ENCODE measurements around the gene DMXL1.

The DMXL1 gene

DNA sequence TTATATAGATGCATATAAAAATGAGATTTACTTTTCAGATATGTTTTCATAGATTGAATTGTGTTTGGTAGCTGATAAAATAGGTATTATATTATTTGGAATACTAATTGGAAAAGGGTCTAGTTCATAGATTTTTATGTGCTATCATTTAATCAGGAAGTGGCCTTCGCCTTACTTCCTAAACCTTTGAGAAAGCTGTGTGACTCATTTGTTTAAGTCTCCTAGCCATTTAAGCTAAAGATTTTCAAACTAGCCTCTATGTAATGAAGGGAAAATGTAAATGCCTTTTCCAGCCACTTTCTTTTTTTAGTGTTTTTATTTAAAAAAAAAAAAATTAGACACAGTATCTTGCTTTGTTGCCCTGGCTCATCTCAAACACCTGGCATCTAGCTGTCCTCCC lies 97.5 kb downstream of the DMXL1 start:
- CTCF ChIA-PET, result interaction anchor here (1.1 kb wide), 1 partner anchor 11 kb away, joined by 3 read pairs; no protein-coding TSS in a partner anchor
- no peaks in the 10 kb centered on the region for H3K27me3 ChIP-seq (replicated peaks in 2 of 5; ENCODE audit: control insufficient read depth in 4 of 5, insufficient read depth in 5 of 5, low read length in 4 of 5)

DNA sequence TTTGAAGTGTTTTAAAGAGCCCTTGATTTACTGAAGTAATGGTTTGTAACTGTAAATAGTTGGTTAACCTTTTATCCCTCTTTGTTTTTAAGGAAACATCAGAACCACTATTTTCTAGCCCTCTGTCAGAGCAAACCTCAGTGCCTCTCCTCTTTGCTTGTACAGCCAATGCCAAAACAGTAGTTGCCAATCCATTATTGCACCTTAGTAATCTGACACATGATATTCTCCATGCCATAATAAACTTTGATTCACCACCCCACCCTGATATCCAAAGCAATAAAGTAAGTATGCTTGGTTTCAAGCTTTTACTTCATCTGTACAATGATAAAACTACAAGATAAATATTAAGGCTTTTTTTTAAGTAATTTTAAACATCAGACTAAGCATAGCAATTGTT lies 100.8 kb downstream of the DMXL1 start:
- no peak for DNase-seq
- ChIA-PET CTCF (no interaction called here), POLR2A (interaction anchor here (0.7 kb wide), 1 partner anchor 577 kb away, joined by 3 read pairs; no protein-coding TSS in a partner anchor)
- peaks cover 0 to 3% (median 1%) of the 10 kb centered on the region in 4 experiments for H3K4me1 ChIP-seq (ENCODE audit: control extremely low read depth in 1 of 4, control insufficient read depth in 4 of 4, insufficient read depth in 4 of 4, low read length in 3 of 4)
- H3K4me3 ChIP-seq (ENCODE audit: control insufficient read depth in 1 of 7, extremely low read depth in 1 of 7, insufficient read depth in 4 of 7, low read depth in 2 of 7, low read length in 6 of 7), result no peak overlapping the region
- no peaks in the 10 kb centered on the region for H3K27me3 ChIP-seq (replicated peaks in 2 of 5; ENCODE audit: control insufficient read depth in 4 of 5, insufficient read depth in 5 of 5, low read length in 4 of 5)
- H3K27ac ChIP-seq (ENCODE audit: insufficient read depth in 1 of 2, low read depth in 1 of 2, low read length in 2 of 2, poor library complexity in 1 of 2, severe bottlenecking in 2 of 2), result no peak overlapping the region
- peaks cover 8 to 24% (median 13%) of the 10 kb centered on the region in 4 experiments for H3K36me3 ChIP-seq (ENCODE audit: control insufficient read depth in 4 of 4, insufficient read depth in 4 of 4, low read length in 3 of 4)
- no peaks in the 10 kb centered on the region for H3K9me3 ChIP-seq (ENCODE audit: control extremely low read depth in 1 of 5, control insufficient read depth in 4 of 5, insufficient read depth in 2 of 5, low read depth in 1 of 5, low read length in 4 of 5)

More for the DNA sequence above, 97.5 kb downstream of the DMXL1 start:
- Histone ChIP-seq H3K4me1 (ENCODE audit: control extremely low read depth in 1 of 4, control insufficient read depth in 4 of 4, insufficient read depth in 4 of 4, low read length in 3 of 4) (peaks cover 0 to 3% (median 1%) of the 10 kb centered on the region in 4 experiments), H3K4me3 (ENCODE audit: control insufficient read depth in 1 of 7, extremely low read depth in 1 of 7, insufficient read depth in 4 of 7, low read depth in 2 of 7, low read length in 6 of 7) (no peak overlapping the region), H3K9me3 (ENCODE audit: control extremely low read depth in 1 of 5, control insufficient read depth in 4 of 5, insufficient read depth in 2 of 5, low read depth in 1 of 5, low read length in 4 of 5) (no peaks in the 10 kb centered on the region), H3K36me3 (ENCODE audit: control insufficient read depth in 4 of 4, insufficient read depth in 4 of 4, low read length in 3 of 4) (peaks cover 11 to 26% (median 16%) of the 10 kb centered on the region in 4 experiments), H3K27ac (ENCODE audit: insufficient read depth in 1 of 2, low read depth in 1 of 2, low read length in 2 of 2, poor library complexity in 1 of 2, severe bottlenecking in 2 of 2) (peak overlapping the region in 1 of 2 experiments; percentile 12)
- WGBS (ENCODE audit: insufficient coverage), result no CpG with 5 or more reads among the region's 1 CpG
- peak; percentile 6 to 42 (median 20) for DNase-seq
- POLR2A ChIA-PET, result no interaction called here

DNA sequence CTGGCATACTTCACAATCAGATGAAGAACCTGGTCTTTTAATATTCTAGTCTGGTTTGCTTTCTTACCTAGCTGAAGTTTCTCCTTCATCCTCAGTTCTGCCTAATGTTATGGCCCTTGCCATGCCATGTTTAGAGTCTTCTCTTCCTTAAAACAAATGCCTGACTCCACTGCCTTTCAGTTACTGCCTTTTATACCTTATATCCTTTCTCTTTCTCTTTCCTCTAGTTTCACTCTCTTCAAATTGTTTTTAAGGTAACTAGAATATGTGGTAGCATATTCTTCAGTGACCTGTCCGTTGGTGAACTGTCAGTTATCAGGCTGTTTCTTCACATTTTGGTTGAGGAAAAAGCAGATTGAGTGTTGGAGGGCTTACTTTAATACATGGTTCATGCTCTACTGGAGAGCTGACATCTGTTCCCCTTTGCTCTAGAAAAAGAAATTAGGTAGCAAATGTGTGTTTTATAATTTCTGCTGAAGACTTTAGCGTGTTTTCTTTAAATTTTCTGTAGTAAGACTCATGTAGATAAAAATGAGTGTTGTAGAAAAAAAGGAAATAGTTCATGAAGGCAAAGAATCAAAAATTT lies 103.8 kb downstream of the DMXL1 start:
- ChIA-PET CTCF (interaction anchor here (0.6 kb wide), 1 partner anchor 158 kb away, joined by 3 read pairs; no protein-coding TSS in a partner anchor), POLR2A (no interaction called here)
- H3K4me3 ChIP-seq (ENCODE audit: control insufficient read depth in 1 of 7, extremely low read depth in 1 of 7, insufficient read depth in 4 of 7, low read depth in 2 of 7, low read length in 6 of 7), result no peak overlapping the region
- H3K36me3 ChIP-seq (ENCODE audit: control insufficient read depth in 4 of 4, insufficient read depth in 4 of 4, low read length in 3 of 4), result peaks cover 14 to 26% (median 20%) of the 10 kb centered on the region in 4 experiments
- H3K9me3 ChIP-seq (ENCODE audit: control extremely low read depth in 1 of 5, control insufficient read depth in 4 of 5, insufficient read depth in 2 of 5, low read depth in 1 of 5, low read length in 4 of 5), result no peaks in the 10 kb centered on the region
- no peak for DNase-seq
- WGBS (ENCODE audit: insufficient coverage), result 83% methylated on average over 1 of the region's 2 CpGs
- H3K4me1 ChIP-seq (ENCODE audit: control extremely low read depth in 1 of 4, control insufficient read depth in 4 of 4, insufficient read depth in 4 of 4, low read length in 3 of 4), result no peaks in the 10 kb centered on the region
- no peaks in the 10 kb centered on the region for H3K27me3 ChIP-seq (replicated peaks in 2 of 5; ENCODE audit: control insufficient read depth in 4 of 5, insufficient read depth in 5 of 5, low read length in 4 of 5)
- no peak overlapping the region for H3K27ac ChIP-seq (ENCODE audit: insufficient read depth in 1 of 2, low read depth in 1 of 2, low read length in 2 of 2, poor library complexity in 1 of 2, severe bottlenecking in 2 of 2)

GRCh38 chr5:119176785-119177184 lies 105.9 kb downstream of the DMXL1 start:
- CTCF ChIA-PET, result no interaction called here
- peaks cover 8 to 16% (median 12%) of the 10 kb centered on the region in 4 experiments for H3K36me3 ChIP-seq (ENCODE audit: control insufficient read depth in 4 of 4, insufficient read depth in 4 of 4, low read length in 3 of 4)
- WGBS (ENCODE audit: insufficient coverage), result no CpG with 5 or more reads among the region's 3 CpGs

GRCh38 chr5:119177226-119177625 lies 106.3 kb downstream of the DMXL1 start:
- WGBS (ENCODE audit: insufficient coverage), result 40% methylated on average over 1 of the region's 3 CpGs
- H3K27ac ChIP-seq (ENCODE audit: insufficient read depth in 1 of 2, low read depth in 1 of 2, low read length in 2 of 2, poor library complexity in 1 of 2, severe bottlenecking in 2 of 2), result no peak overlapping the region
- DNase-seq, result no peak
- H3K27me3 ChIP-seq (replicated peaks in 2 of 5; ENCODE audit: control insufficient read depth in 4 of 5, insufficient read depth in 5 of 5, low read length in 4 of 5), result no peaks in the 10 kb centered on the region
- no peak overlapping the region for H3K4me3 ChIP-seq (ENCODE audit: control insufficient read depth in 1 of 7, extremely low read depth in 1 of 7, insufficient read depth in 4 of 7, low read depth in 2 of 7, low read length in 6 of 7)
- H3K4me1 ChIP-seq (ENCODE audit: control extremely low read depth in 1 of 4, control insufficient read depth in 4 of 4, insufficient read depth in 4 of 4, low read length in 3 of 4), result no peaks in the 10 kb centered on the region
- H3K9me3 ChIP-seq (ENCODE audit: control extremely low read depth in 1 of 5, control insufficient read depth in 4 of 5, insufficient read depth in 2 of 5, low read depth in 1 of 5, low read length in 4 of 5), result no peaks in the 10 kb centered on the region
- POLR2A ChIA-PET, result no interaction called here
- CTCF ChIA-PET, result no interaction called here
- peaks cover 6 to 15% (median 10%) of the 10 kb centered on the region in 4 experiments for H3K36me3 ChIP-seq (ENCODE audit: control insufficient read depth in 4 of 4, insufficient read depth in 4 of 4, low read length in 3 of 4)

More at GRCh38 chr5:119176785-119177184, 105.9 kb downstream of the DMXL1 start:
- POLR2A ChIA-PET, result no interaction called here
- no peaks in the 10 kb centered on the region for H3K9me3 ChIP-seq (ENCODE audit: control extremely low read depth in 1 of 5, control insufficient read depth in 4 of 5, insufficient read depth in 2 of 5, low read depth in 1 of 5, low read length in 4 of 5)
- DNase-seq, result no peak
- no peaks in the 10 kb centered on the region for H3K4me1 ChIP-seq (ENCODE audit: control extremely low read depth in 1 of 4, control insufficient read depth in 4 of 4, insufficient read depth in 4 of 4, low read length in 3 of 4)
- H3K27me3 ChIP-seq (replicated peaks in 2 of 5; ENCODE audit: control insufficient read depth in 4 of 5, insufficient read depth in 5 of 5, low read length in 4 of 5), result no peaks in the 10 kb centered on the region
- no peak overlapping the region for H3K4me3 ChIP-seq (ENCODE audit: control insufficient read depth in 1 of 7, extremely low read depth in 1 of 7, insufficient read depth in 4 of 7, low read depth in 2 of 7, low read length in 6 of 7)
- H3K27ac ChIP-seq (ENCODE audit: insufficient read depth in 1 of 2, low read depth in 1 of 2, low read length in 2 of 2, poor library complexity in 1 of 2, severe bottlenecking in 2 of 2), result no peak overlapping the region

DNA sequence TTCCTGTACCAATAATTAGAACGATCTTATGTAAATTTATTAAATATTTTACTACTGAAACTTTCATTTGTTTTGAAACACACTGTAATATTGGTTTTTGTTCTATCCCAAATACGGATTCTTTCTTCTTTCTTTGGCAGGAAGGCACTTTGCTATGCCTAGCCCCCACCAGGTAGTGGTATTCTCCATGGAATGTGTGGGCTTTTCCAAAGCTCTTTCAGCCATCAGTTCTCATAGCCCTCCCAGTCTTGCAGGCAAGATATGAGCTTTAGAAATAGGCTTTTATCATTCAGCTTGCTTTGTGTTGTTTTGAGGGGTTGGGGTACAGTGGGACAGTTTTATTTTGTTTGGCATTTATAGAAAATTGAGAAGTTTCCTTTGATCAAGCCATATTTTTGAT lies 107.5 kb downstream of the DMXL1 start:
- Histone ChIP-seq H3K9me3 (ENCODE audit: control extremely low read depth in 1 of 5, control insufficient read depth in 4 of 5, insufficient read depth in 2 of 5, low read depth in 1 of 5, low read length in 4 of 5) (no peaks in the 10 kb centered on the region), H3K27me3 (replicated peaks in 2 of 5; ENCODE audit: control insufficient read depth in 4 of 5, insufficient read depth in 5 of 5, low read length in 4 of 5) (no peaks in the 10 kb centered on the region), H3K4me1 (ENCODE audit: control extremely low read depth in 1 of 4, control insufficient read depth in 4 of 4, insufficient read depth in 4 of 4, low read length in 3 of 4) (no peaks in the 10 kb centered on the region), H3K27ac (ENCODE audit: insufficient read depth in 1 of 2, low read depth in 1 of 2, low read length in 2 of 2, poor library complexity in 1 of 2, severe bottlenecking in 2 of 2) (no peak overlapping the region), H3K4me3 (ENCODE audit: control insufficient read depth in 1 of 7, extremely low read depth in 1 of 7, insufficient read depth in 4 of 7, low read depth in 2 of 7, low read length in 6 of 7) (no peak overlapping the region), H3K36me3 (ENCODE audit: control insufficient read depth in 4 of 4, insufficient read depth in 4 of 4, low read length in 3 of 4) (peaks cover 6 to 13% (median 11%) of the 10 kb centered on the region in 4 experiments)
- ChIA-PET CTCF (interaction anchor here (1.1 kb wide), 1 partner anchor 10 kb away, joined by 3 read pairs; no protein-coding TSS in a partner anchor), POLR2A (no interaction called here)
- 100% methylated on average over 1 of the region's 2 CpGs for WGBS (ENCODE audit: insufficient coverage)
- DNase-seq, result no peak

- H3K4me3 ChIP-seq (ENCODE audit: control insufficient read depth in 1 of 7, extremely low read depth in 1 of 7, insufficient read depth in 4 of 7, low read depth in 2 of 7, low read length in 6 of 7), result no peak overlapping the region
- no peaks in the 10 kb centered on the region for H3K27me3 ChIP-seq (replicated peaks in 2 of 5; ENCODE audit: control insufficient read depth in 4 of 5, insufficient read depth in 5 of 5, low read length in 4 of 5)
- H3K27ac ChIP-seq (ENCODE audit: insufficient read depth in 1 of 2, low read depth in 1 of 2, low read length in 2 of 2, poor library complexity in 1 of 2, severe bottlenecking in 2 of 2), result no peak overlapping the region
- peak in 2 of 3 donors; percentile 21 to 34 for DNase-seq
- POLR2A ChIA-PET, result no interaction called here
- H3K9me3 ChIP-seq (ENCODE audit: control extremely low read depth in 1 of 5, control insufficient read depth in 4 of 5, insufficient read depth in 2 of 5, low read depth in 1 of 5, low read length in 4 of 5), result no peaks in the 10 kb centered on the region
- WGBS (ENCODE audit: insufficient coverage), result no CpG with 5 or more reads among the region's 1 CpG
- H3K36me3 ChIP-seq (ENCODE audit: control insufficient read depth in 4 of 4, insufficient read depth in 4 of 4, low read length in 3 of 4), result peaks cover 6 to 11% (median 8%) of the 10 kb centered on the region in 4 experiments
- no peaks in the 10 kb centered on the region for H3K4me1 ChIP-seq (ENCODE audit: control extremely low read depth in 1 of 4, control insufficient read depth in 4 of 4, insufficient read depth in 4 of 4, low read length in 3 of 4)
- CTCF ChIA-PET, result interaction anchor here (0.9 to 2.0 kb wide), 2 partner anchors 192 to 255 kb away, joined by 3 to 5 read pairs; partner anchors contain the start of gene DTWD2
Measured at GRCh38 chr5:119179857-119180641, 109.2 kb downstream of the DMXL1 start.

All from common myeloid progenitor, CD34-positive (primary cell).